22Rv1 (cell line): ENCODE results near the gene MRAS.

Experiments used
- ZFX ChIP-seq: fragments of 450-650 bp; IDR thresholded peaks from 2 replicates; pipeline ENCODE4 v1.6.1; 2017; ENCODE audit warnings: antibody characterized with exemption, borderline replicate concordance
- TF ChIP-seq, protein P1 (sequence below): fragments of 450-650 bp; IDR thresholded peaks from 2 replicates; pipeline ENCODE4 v1.5.1; 2017; ENCODE audit warnings: mild to moderate bottlenecking

DNA sequence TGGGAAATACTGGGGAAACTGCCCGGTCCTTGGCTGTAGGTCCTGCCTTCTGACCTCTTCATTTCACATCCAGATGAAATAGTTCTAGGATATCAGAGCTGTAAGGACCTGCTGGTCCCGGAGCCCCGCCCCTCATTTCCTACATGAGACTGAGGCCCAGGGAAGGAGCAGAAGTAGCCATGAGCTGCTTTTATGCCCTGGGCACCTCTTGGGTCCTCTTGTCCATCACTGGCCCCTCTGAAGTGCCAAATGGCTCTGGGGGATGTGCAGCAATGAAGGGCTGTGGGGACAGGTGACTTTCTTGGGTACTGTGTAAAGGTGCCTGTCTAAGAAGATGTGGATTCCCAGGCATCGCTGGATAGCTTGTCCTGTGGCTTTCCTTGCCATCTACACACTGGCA is 45.8 kb downstream of the MRAS start:
- TF ChIP-seq, protein P1, sequence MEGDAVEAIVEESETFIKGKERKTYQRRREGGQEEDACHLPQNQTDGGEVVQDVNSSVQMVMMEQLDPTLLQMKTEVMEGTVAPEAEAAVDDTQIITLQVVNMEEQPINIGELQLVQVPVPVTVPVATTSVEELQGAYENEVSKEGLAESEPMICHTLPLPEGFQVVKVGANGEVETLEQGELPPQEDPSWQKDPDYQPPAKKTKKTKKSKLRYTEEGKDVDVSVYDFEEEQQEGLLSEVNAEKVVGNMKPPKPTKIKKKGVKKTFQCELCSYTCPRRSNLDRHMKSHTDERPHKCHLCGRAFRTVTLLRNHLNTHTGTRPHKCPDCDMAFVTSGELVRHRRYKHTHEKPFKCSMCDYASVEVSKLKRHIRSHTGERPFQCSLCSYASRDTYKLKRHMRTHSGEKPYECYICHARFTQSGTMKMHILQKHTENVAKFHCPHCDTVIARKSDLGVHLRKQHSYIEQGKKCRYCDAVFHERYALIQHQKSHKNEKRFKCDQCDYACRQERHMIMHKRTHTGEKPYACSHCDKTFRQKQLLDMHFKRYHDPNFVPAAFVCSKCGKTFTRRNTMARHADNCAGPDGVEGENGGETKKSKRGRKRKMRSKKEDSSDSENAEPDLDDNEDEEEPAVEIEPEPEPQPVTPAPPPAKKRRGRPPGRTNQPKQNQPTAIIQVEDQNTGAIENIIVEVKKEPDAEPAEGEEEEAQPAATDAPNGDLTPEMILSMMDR = no peak
- TF ChIP-seq ZFX = no peak
